NOMO-1 treated with dmso at 0.1 percent for 144 hours (cell line): ENCODE data around the gene CUX1.

Source experiments
- DNase-seq: peaks from one replicate; lab custom pipeline; 2025; ENCODE audit not compliant: unreplicated experiment; lab: John Stamatoyannopoulos, UW

The CUX1 gene

DNA sequence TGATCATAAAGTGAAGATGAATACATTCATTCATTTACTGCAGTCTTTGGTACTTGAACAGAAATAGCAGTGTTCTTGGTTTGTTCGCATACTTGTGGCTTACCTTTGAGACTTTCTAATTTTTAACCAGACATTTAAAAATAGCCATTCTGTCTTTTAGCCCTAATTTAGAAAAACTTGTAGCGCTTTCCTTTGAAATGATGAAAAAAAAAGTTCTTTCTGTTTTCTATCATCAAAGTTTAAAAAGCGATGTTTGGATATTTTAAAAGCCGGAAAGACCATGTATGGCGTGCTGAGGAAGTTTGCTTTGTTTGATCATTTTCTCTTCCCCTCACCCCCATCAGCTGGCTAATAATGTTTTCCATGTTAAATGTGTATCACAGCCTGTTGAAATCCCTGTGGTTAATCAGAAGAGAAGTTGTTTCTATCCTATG is 116.3 kb downstream of the CUX1 start:
- DNase-seq, result no peak

GRCh38 chr7:101934618-101935017 is 117.2 kb downstream of the CUX1 start:
- DNase-seq, result no peak

DNA sequence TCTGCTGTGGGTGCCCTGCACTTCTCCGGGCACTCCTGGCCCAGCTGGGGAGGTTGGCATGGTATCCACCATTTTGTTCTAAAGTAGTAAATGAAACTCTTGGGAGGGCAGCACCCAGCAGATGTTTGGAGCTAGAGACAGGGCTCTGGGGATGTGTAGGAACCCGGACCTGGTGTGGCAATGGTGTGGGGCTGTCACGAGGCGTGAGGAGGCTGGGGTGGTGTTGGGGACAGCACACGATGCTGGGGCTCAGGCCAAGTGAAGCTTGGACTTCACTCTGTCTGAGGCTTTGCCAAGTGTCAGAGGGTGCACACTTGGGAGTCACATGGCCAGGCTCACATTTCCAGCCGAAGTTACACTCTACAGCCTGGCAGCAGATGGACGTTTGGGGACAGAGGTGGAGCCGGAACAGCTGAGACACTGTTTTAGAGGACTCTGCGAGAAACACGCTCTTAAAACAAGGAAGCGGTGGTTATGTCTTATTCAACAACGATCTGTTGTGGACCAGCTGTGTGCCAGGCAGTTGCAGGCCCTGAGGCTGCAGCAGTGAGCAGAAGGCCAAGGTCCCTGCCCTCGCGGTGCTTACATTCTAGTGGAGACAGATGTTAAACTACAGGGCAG is 118.2 kb downstream of the CUX1 start:
- DNase-seq, result no peak

- no peak for DNase-seq
Measured at GRCh38 chr7:101936223-101936610, 118.8 kb downstream of the CUX1 start.

- DNase-seq, result no peak
Measured at GRCh38 chr7:101936611-101937231, 119.3 kb downstream of the CUX1 start.

- DNase-seq, result no peak
Measured at GRCh38 chr7:101937717-101938514, 120.5 kb downstream of the CUX1 start.

DNA sequence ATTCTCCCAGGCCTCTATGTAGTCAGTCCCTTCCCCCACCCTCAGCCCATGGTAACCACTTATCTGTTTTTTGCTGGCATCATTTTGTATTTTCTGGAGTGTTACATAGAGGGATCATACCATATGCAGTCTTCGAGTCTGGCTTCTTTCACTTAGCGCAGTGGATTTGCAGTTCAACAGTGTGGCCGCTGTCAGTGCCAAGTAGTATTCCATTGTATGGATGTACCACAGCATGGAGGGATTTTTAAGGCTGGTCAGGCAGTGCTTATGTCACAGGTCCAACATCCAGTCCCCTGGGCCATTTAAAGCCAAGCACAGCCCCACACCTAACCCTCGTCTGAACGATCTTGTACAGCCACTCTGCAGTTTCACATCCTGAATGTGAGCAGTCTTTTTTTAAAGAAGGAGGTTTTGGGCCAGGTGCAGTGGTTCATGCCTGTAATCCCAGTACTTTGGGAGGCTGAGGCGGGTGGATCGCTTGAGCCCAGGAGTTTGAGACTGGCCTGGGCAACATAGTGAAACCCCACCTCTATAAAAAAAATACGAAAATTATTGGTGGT is 121.8 kb downstream of the CUX1 start:
- DNase-seq, result no peak

GRCh38 chr7:101940151-101940550 is 122.7 kb downstream of the CUX1 start:
- DNase-seq, result no peak

DNA sequence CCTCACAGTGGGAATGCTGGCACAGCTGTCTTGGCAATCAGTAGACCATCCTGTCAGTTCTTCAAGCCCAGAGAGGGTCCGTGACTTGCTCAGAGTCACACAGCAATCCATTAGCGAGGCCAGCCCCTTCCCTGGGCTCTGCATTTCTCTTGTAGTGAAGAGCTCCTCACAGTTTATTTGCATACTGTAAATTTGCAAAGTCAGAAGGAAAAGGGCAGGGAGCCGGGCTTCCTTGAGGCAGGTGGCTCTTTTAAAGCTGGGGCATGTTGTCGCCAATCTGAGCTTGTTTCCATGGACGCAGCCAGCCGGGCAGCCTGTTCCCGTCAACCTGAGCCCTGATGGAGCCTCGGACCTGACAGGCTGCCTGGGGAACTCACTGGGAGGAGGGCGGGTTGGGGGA is 123.4 kb downstream of the CUX1 start:
- DNase-seq, result no peak

DNA sequence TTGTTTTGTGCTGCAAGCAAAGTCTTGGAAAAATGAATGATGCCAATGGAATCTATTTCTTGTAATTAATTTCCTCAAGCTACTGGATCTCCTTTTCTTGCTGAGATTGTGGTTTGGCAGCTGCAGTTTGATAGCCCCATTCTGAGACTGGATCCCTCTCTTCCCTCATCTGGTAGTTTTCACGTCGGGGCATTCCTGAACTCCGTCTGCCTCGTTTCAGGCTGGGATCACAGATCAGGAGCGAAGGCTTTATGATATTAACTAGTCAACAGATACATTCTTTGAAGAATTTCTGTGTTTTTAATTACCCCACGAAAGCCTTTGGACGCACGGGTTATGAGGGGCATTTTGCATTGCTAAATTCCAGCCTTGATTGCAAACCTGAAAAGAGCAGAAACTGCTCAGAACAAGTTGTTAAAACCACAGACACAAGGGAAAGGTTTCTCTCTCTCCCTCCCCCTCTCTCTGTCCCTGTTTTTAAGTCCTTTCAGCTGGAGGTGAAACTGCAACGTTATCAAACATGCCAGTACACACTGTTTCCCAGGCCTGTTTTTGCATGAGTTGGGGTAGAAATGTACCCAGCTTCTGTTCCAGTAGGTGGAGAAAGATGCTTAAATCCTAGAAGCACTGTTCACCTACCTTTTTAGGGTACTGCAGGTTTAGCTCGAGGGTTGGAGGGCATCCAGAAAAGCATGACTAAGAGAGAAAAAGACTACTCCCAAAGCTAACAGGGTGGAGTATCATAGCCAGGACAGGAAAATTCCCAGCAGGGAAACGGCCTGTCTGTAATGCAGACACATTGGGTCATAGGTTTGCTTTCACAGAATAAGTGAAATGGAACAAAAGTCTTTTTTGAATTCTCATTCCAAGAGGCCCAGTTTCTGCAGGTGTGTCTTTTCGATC is 124.3 kb downstream of the CUX1 start:
- no peak for DNase-seq

- DNase-seq, result no peak
Measured at GRCh38 chr7:101942603-101943210, 125.3 kb downstream of the CUX1 start.

GRCh38 chr7:101943306-101943705 is 125.9 kb downstream of the CUX1 start:
- DNase-seq, result no peak

DNA sequence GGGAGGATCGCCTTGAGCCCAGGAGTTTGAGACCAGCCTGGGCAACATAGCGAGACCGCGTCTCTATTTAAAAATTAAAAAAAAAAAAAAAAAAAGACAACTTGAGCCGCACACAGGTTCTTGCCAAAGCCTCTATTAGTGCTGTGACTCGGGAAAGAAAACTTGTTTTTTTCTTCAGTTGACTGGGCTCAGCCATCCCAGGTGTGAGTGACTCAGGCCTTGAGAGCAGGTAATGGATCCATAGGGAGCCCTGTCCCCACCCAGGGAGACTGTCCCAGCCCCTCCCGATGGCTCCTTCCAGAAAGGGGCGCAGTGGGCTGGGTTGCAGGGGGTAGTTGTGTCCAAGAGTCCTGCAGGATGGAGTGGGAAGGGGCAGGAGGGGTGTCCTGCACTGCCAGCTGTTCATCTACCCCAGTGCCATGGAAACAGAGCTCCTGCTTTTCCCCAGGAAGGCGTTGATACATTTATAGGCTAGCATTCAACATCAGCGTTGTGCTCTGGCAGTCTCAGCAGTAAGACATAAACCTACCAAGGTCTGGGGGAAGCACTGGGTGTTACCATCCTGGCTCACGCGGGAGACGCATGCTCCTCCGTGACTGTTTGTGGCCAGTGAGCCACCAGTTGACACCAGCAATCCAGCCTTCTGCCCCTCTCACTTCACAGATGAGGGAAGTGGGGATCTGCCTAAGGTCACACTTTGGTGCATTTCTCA is 126.6 kb downstream of the CUX1 start:
- no peak for DNase-seq

DNA sequence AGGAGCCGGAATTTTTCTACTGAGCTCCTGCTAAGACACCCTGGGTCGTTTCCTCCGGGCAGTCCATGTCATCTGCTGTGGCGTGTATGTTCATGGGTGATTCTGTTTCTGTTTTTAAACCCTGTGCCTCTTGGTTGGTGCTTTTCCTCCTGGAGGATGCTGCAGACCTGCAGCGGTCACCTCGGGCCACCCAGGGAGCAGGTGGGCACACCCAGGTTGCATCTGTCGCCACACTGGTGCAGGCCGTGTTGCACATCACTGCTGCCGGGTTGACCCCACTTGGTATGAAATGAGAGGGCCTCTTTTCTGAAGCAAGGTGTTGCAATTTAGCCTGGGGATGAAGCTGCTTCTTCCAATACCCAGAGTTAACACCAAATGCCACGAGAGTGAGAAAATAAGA is 127.2 kb downstream of the CUX1 start:
- no peak for DNase-seq

- DNase-seq, result no peak
Measured at GRCh38 chr7:101945034-101945758, 127.8 kb downstream of the CUX1 start.

DNA sequence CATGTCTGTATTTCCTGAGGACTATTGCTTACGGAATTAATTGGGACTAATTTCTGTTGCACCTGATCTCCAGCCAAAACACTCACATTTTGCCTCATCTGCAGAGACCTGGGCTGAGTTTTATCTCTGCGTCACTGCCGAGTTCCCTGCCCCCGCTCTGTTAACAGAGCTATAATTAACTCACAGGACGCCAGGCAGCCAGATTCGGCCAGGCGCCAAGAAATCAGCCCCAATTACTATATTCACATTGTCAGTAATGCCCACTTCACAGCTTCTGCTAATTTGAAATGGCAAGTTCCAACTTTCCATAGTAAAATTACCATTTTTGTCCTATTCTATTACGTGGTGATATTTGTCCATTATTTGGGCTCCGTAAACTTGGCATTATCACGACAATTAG is 130.5 kb downstream of the CUX1 start:
- no peak for DNase-seq

DNA sequence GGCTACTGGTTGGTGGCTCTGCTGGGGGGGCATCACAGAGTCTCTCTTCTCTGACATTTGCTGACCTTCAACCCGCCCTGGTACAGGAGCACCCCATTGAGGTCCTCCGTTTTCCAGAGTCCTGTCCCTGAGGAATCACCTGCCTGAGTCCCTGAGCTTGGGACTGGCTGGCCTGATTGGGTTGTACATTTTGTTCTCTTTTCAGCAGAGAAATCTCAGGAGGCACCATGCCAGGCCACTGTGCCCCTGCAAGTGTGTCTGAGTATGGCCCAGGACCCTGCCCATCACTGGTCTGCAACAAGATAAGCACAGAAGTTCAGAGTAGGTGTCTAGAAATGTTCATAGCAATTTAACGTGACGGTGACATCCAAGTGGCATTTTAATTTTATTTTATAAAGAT is 131.2 kb downstream of the CUX1 start:
- no peak for DNase-seq

- no peak for DNase-seq
Measured at GRCh38 chr7:101950450-101951119, 133.2 kb downstream of the CUX1 start.

GRCh38 chr7:101951757-101952156 is 134.3 kb downstream of the CUX1 start:
- DNase-seq, result no peak
